Esophagus (tissue), 2 donors: ENCODE data around the gene PTK7. TPM values are rescaled to one million over a fixed set of nuclear protein-coding genes. Genes with fewer than 3 reads are reported as not detected.

Source experiments
- H3K27ac ChIP-seq, 2 donors: one replicate each; pipeline ENCODE4 v1.5.1; 2013; ENCODE audit warnings: low read depth in 2 of 2, mild to moderate bottlenecking in 2 of 2, inconsistent platforms in 1 of 2, low read length in 1 of 2, moderate library complexity in 1 of 2
- H3K27me3 ChIP-seq, 2 donors: one replicate each; pipeline ENCODE4 v1.6.1; 2013; ENCODE audit warnings: low read length in 2 of 2, control low read depth in 1 of 2, mild to moderate bottlenecking in 1 of 2; ENCODE audit not compliant: insufficient read depth in 2 of 2, control insufficient read depth in 1 of 2
- H3K36me3 ChIP-seq, 2 donors: one replicate each; pipeline ENCODE4 v1.6.1; 2013; ENCODE audit warnings: low read length in 1 of 2; ENCODE audit not compliant: control insufficient read depth in 2 of 2, insufficient read depth in 2 of 2
- H3K4me1 ChIP-seq, 2 donors: one replicate each; pipeline ENCODE4 v1.6.1; 2013; ENCODE audit warnings: low read length in 1 of 2; ENCODE audit not compliant: control insufficient read depth in 2 of 2, insufficient read depth in 2 of 2
- H3K4me3 ChIP-seq, 2 donors: one replicate each; pipeline ENCODE4 v1.5.1; 2013; ENCODE audit warnings: low read length in 2 of 2, mild to moderate bottlenecking in 2 of 2, low read depth in 1 of 2, moderate library complexity in 1 of 2
- H3K9me3 ChIP-seq, 2 donors: one replicate each; pipeline ENCODE4 v1.6.1; 2013; ENCODE audit warnings: mild to moderate bottlenecking in 2 of 2, low read depth in 1 of 2, low read length in 1 of 2, moderate library complexity in 1 of 2; ENCODE audit not compliant: control insufficient read depth in 2 of 2, insufficient read depth in 1 of 2
- WGBS, 2 donors: extraction: QIAGEN DNeasy Blood & Tissue Kit; methylation state at CpG; one replicate each; pipeline ENCODE4 v1.1.7; 2013; 5-methylcytosine and 5-hydroxymethylcytosine counted together
- polyA plus RNA-seq, 2 donors: library from polyadenylated mRNA; stranded (reverse); fragments of 200-250 nt; gene quantifications; one replicate each; pipeline ENCODE4 v1.2.3, GENCODE V29; 2013
- donor health status: healthy with polysubstance abuse.
- donor health status: Bipolar disorder and iron deficiency.

PTK7 gene
- polyA plus RNA-seq, 2 donors: 25.8 to 39.7 TPM

DNA sequence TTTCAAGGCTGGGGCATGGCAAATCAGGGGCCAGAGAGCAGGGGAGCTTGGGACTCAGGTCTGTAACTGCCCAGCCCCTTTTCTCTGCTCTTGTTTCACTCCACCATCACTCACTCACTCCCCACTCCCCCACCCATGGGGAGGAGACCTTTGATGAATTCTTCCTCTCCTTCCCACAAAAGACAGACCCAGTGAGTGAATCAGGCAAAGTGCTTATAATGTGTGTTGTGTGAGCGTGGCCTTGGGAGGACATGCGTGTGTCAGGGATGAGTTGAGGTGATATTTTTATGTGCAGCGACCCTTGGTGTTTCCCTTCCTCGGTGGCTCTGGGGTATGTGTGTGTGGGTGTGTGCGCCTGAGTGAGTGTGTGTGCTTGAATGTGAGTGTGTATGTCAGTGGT lies 104.9 kb downstream of the PTK7 start:
- H3K27ac ChIP-seq: peak overlapping the region in 1 of 2 donors; percentile 26
- no peak overlapping the region for H3K4me3 ChIP-seq
- 69 to 70% methylated on average over 5 of the region's 5 CpGs for WGBS, 2 donors
- H3K36me3 ChIP-seq: peaks cover 20 to 40% of the 10 kb centered on the region in 2 donors
- H3K9me3 ChIP-seq: no peaks in the 10 kb centered on the region
- H3K27me3 ChIP-seq: no peaks in the 10 kb centered on the region
- peaks cover 5 to 6% of the 10 kb centered on the region in 2 donors for H3K4me1 ChIP-seq

DNA sequence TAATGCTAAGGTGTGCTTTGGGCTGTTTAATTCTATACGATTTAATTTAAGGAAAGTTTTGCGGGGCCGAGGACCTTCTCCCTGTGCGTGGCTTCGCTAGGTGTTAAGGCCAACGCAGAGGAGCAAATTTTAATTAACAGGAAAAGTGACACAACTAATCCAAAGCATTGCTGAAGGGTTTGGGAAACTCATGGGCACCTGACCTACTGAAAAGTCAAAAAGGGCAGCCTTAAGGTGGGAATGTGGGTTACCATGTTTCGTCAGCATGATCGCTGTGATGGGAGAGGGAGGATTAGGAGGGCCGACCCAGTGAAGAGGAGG lies 105.5 kb downstream of the PTK7 start:
- peaks cover 17 to 37% of the 10 kb centered on the region in 2 donors for H3K36me3 ChIP-seq
- WGBS, 2 donors: 41 to 45% methylated on average over 9 of the region's 9 CpGs
- peak overlapping the region; percentile 68 to 73 for H3K4me3 ChIP-seq
- peaks cover 5 to 6% of the 10 kb centered on the region in 2 donors for H3K4me1 ChIP-seq
- H3K27me3 ChIP-seq: no peaks in the 10 kb centered on the region
- H3K9me3 ChIP-seq: no peaks in the 10 kb centered on the region
- H3K27ac ChIP-seq: peak overlapping the region; percentile 85 to 87

DNA sequence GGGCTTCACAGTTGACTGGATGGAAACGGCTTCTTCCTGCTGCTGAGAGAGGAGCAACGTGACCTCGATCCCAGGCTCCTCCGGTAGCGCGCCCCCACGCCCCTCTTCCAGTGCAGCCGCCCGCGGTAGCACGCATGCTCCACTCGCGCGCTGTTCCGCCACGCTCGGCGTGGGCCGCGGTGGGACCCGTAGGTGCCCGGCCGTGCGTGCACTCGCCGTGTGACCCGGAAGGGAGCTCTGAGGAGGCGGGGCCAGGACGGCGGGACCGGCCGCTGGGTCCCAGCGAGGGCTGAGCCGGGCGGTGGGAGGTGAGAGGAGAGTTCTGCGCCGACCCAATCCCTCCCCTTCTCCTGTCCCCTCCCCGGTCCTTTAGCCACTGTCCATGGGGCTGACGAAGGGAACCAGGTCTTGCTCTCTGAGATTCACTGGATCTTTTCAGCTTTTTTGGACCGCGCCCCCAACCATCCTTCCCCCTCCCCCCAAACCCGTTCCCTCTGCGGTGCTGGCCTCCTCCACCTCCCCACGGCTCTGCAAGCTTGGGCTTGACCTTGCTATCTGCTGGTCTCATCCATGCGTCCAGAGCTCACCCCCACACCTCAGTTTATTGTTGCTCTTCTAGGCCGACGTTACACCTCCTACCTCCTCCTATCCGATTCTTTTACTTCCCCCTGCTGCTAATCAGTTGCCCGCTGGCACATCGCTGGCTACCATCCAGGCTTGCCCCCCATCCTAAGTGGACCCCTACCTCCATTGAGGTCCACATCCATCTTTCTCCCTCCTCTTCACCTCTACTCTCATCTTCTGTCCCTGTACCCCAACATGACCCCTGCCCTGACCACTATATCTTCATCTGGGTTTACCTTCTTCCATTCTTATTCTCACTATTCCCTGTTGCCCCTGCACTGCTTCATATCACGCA lies 106.1 kb downstream of the PTK7 start, which contains the start of gene CUL9:
Gene CUL9 (plus strand): TSS at position 255 of the 919 bp plus-strand sequence. CDS start 2,115 bp downstream, outside the sequence.
- peak within 1 kb of the TSS; percentile 85 to 87 for H3K27ac ChIP-seq
- H3K4me3 ChIP-seq: peak within 1 kb of the TSS; percentile 68 to 73
- WGBS, 2 donors: 1% methylated on average over 51 of the region's 51 CpGs
- no peaks in the 10 kb centered on the region for H3K9me3 ChIP-seq
- H3K36me3 ChIP-seq: peaks cover 14 to 37% of the 10 kb centered on the region in 2 donors
- no peaks in the 10 kb centered on the region for H3K27me3 ChIP-seq
- H3K4me1 ChIP-seq: peaks cover 6 to 10% of the 10 kb centered on the region in 2 donors

GRCh38 chr6:43183441-43183840 lies 107.3 kb downstream of the PTK7 start:
- WGBS, 2 donors: 96% methylated on average over 4 of the region's 4 CpGs
- Histone ChIP-seq H3K27me3 (no peaks in the 10 kb centered on the region), H3K9me3 (no peaks in the 10 kb centered on the region), H3K4me1 (peaks cover 6 to 13% of the 10 kb centered on the region in 2 donors), H3K4me3 (no peak overlapping the region), H3K36me3 (peaks cover 13 to 39% of the 10 kb centered on the region in 2 donors), H3K27ac (no peak overlapping the region)

DNA sequence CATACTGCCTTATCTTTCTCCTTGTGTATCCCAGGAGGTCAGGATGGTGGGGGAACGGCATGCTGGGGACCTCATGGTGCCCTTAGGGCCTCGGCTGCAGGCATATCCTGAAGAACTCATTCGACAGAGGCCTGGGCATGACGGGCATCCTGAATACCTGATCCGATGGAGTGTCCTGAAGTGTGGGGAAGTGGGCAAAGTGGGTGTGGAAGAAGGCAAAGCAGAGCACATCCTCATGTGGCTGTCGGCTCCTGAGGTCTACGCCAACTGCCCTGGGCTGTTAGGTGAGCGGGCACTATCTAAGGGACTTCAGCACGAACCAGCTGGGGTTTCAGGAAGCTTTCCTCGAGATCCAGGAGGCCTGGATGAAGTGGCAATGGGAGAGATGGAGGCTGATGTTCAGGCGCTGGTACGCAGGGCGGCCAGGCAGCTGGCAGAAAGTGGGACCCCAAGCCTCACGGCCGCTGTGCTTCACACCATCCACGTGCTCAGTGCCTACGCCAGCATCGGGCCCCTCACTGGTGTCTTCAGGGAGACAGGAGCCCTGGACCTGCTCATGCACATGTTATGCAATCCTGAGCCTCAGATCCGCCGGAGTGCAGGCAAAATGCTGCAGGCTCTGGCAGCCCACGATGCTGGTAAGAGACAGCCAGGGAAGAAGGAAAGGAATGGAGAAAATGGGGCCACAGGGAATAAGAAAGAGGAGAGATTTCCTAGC lies 108.3 kb downstream of the PTK7 start:
- H3K4me1 ChIP-seq: peaks cover 5 to 13% of the 10 kb centered on the region in 2 donors
- H3K27ac ChIP-seq: no peak overlapping the region
- H3K36me3 ChIP-seq: peaks cover 5 to 32% of the 10 kb centered on the region in 2 donors
- no peaks in the 10 kb centered on the region for H3K27me3 ChIP-seq
- 79 to 83% methylated on average over 21 of the region's 21 CpGs for WGBS, 2 donors
- no peak overlapping the region for H3K4me3 ChIP-seq
- H3K9me3 ChIP-seq: no peaks in the 10 kb centered on the region

- peaks cover 3 to 13% of the 10 kb centered on the region in 2 donors for H3K4me1 ChIP-seq
- no peaks in the 10 kb centered on the region for H3K9me3 ChIP-seq
- H3K36me3 ChIP-seq: peaks cover 2 to 30% of the 10 kb centered on the region in 2 donors
- H3K27ac ChIP-seq: no peak overlapping the region
- 66 to 75% methylated on average over 5 of the region's 5 CpGs for WGBS, 2 donors
- H3K4me3 ChIP-seq: peak overlapping the region in 1 of 2 donors; percentile 5
- no peaks in the 10 kb centered on the region for H3K27me3 ChIP-seq
Measured at GRCh38 chr6:43185391-43185985, 109.4 kb downstream of the PTK7 start.

GRCh38 chr6:43186019-43186418 lies 109.9 kb downstream of the PTK7 start:
- Histone ChIP-seq H3K27ac (peak overlapping the region in 1 of 2 donors; percentile 43), H3K4me3 (no peak overlapping the region), H3K4me1 (peaks cover 3 to 13% of the 10 kb centered on the region in 2 donors), H3K27me3 (no peaks in the 10 kb centered on the region), H3K9me3 (no peaks in the 10 kb centered on the region), H3K36me3 (peaks cover 2 to 26% of the 10 kb centered on the region in 2 donors)
- 97% methylated on average over 14 of the region's 14 CpGs for WGBS, 2 donors

DNA sequence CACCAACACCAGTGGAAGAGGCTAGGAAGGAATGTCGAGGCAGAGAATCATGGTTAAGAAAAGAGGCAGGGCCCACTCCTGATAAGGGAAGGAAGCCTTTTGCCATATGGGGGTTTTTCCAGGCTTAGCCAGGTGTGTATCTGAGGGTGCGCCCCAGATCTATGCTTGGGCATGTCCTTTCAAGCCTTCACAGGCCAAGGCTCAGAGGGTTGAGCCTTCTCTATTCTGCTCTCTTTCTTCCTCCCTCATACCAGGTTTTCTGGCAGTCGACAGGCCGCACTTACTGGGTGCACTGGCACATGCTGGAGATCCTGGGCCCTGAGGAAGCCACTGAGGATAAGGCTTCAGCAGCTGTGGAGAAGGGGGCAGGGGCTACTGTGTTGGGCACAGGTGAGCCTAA lies 110.6 kb downstream of the PTK7 start:
- H3K27ac ChIP-seq: peak overlapping the region; percentile 24 to 43
- no peaks in the 10 kb centered on the region for H3K9me3 ChIP-seq
- peaks cover 3 to 13% of the 10 kb centered on the region in 2 donors for H3K4me1 ChIP-seq
- no peak overlapping the region for H3K4me3 ChIP-seq
- H3K36me3 ChIP-seq: peaks cover 2 to 25% of the 10 kb centered on the region in 2 donors
- 51 to 64% methylated on average over 4 of the region's 4 CpGs for WGBS, 2 donors
- no peaks in the 10 kb centered on the region for H3K27me3 ChIP-seq

DNA sequence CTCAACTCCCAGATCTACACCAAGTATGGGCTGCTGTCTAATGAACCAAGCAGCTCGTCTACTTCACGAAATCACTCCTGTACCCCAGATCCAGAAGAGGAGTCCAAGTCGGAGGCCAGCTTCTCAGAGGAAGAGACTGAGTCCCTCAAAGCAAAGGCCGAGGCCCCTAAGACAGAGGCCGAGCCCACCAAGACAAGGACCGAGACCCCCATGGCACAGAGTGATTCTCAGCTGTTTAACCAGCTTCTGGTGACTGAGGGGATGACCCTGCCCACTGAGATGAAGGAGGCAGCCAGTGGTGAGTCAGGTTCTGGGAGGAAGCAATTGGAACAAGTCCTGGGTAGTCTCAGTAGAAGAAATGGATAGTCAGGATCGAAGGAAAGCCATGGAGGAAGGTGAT lies 111.7 kb downstream of the PTK7 start:
- no peak overlapping the region for H3K4me3 ChIP-seq
- WGBS, 2 donors: 96 to 98% methylated on average over 7 of the region's 7 CpGs
- H3K27ac ChIP-seq: no peak overlapping the region
- H3K36me3 ChIP-seq: peaks cover 2 to 25% of the 10 kb centered on the region in 2 donors
- H3K4me1 ChIP-seq: peaks cover 3 to 14% of the 10 kb centered on the region in 2 donors
- no peaks in the 10 kb centered on the region for H3K9me3 ChIP-seq
- H3K27me3 ChIP-seq: no peaks in the 10 kb centered on the region
